GM21515 (cell line): ENCODE measurements around the gene TRANK1.
A peak's percentile ranks its signal among the peaks of the same experiment; 100 is the strongest.
"Not testable (repeated sequence)": the region's sequence is repeated elsewhere in the genome, so short reads cannot be mapped to it uniquely, and the experiment has no call there.

Source experiments
- ATAC-seq: cut with Tn5 transposase; IDR thresholded peaks from one replicate; pipeline ENCODE4 v1.9.1; 2021; ENCODE audit not compliant: unreplicated experiment

Gene TRANK1

DNA sequence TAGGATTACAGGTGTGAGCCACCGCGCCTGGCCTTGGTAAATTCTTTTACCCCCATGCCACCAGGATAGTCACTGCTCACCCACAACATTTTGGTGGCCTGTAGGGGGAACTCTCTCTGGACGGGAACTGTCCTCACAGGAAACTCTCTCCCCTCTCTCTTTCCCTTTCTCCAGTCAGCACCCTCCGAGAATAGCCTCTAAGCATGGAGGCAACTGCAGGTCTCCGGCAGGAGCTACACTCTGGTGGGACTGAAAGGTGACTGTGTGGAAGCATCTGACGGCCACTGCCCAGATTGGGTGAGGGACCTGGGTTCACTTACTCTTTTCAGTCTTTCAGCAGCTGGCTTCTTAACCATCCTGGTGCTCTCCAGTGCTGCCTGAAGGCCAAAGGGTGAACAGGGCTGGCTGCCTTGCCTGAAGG, 21.3 kb downstream of the TRANK1 start:
- no peak for ATAC-seq

DNA sequence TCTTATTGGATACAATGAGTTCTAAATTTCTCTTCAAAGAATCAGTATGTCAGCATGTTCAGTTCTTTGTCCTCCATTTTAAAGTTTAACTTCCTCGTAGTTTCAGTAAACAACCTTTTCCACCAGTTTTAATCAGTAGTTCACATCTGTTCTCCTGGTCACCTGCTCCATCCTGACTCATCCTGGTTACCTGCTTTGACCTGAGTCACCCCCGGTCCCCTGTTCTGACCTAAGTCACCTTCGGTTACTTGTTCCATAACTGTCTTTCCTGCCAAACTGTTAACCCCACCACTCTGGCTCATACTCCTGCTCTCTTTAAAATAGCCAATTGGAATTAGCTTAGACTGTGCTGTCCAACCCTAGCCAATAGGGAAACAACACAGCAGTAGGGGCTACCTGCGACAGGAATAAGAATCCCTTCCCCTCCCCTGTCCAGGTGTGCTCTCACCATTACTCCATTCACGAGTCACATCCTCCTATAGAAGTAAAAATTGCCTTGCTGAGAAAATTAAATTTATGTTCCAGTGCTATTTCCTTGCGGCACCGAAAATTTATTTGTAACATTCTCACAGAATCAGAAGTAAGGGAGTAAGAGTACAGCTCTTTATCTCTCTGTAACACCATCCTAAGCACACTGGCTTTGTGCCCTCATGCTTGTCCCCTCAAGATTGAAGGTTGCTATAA, 23.8 kb downstream of the TRANK1 start:
- no peak for ATAC-seq

DNA sequence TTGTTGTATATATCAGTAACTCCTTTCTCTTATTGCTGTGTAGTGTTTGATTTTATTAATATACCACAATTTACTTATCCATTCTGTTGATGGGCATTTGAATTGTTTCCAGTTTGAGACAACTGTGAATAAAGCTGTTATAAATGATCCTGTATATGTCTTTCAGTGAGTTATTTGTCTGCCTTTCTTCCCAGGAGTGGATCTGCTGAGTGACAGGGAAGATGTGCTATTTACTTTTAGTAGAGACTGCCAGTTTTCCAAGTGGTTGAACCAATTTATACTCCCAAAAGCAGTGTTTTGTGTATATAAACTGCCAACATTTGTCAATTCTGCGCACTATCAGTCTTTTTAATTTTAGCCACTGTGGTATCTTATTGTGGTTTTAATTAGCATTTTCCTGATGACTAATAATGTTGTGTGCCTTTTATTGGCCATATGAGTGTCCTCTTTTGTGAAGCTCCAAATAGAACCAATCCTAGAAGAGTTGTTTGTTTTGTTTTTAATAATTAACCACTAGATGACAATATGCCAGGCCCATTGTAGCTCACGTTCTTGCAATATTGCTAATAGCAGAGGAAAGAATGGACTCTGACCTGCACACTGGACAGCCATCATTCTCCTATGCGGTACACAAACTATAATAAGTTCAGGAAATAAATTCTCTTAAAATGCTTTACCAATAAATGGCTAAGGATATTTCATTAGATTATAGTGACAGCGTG, 25.3 kb downstream of the TRANK1 start:
- ATAC-seq = no peak

DNA sequence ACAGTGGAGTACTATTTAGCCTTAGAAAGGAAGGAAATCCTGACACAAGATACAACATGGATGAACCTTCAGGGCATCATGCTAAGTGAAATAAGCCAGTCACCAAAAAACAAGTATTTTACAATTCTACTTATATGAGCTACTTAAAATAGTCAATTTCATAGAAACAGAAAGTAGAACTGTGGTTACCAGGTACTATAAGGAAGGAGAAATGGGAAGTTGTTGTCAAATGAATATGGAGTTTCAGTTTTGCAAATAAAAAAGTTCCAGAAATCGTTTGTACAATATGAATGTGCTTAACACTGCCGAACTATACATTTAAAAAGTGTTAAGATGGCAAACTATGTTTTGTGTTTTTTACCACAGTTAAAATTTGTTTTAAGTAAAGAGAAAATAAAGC, 26.8 kb downstream of the TRANK1 start:
- peak; percentile 90 for ATAC-seq

DNA sequence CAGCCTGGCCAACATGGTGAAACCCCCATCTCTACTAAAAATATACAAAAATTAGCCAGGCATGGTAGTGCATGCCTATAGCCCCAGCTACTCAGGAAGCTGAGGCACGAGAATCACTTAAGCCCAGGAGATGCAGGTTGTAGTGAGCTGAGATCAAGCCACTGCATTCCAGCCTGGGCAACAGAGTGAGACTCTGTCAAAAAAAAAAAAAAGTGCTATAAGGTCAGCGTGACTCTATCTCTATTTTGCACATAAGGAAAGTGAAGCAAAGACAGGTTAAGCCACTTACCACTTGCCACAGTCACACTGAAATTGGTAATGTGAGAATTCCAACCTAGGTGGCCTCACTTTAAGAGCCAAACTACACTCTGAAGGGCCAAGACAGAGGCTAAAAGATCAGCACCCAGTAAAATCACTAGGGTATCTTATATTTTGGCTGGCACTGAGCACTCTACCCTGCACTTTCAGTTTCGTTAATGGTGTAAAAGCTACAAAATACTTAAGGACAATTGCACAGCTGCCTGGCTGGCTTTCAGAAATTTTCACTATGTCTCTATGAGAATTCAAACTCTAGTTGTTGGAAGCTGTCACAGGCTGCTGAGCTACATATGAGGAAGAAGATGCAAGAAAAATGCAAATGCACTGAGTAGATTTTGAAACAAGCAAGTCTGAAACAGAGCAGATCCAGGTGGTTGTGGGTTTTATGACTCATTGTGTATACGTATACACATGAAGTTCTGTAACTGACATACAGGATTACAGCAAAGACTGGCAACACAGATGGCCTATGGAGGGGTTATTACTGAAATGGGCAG, 32.7 kb downstream of the TRANK1 start:
- ATAC-seq = peak; percentile 93

DNA sequence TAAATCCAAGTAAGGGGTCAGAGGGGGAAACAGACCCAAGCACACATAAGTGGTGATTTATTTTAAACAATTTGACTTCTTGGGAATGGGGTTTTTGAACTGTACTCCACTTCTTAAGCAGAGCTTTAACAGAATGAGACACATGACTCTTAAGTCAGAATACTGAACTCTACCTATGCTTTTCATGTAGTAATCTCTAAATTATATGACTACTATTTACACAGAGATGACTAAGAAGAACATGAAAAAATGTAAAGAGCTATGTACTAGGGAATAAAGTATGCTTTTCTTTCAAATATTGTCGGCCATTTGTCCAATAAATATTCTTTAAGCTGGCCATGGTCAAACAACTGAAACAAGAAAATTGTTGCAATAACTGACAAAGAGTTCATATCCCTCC, 35.2 kb downstream of the TRANK1 start:
- no peak for ATAC-seq

DNA sequence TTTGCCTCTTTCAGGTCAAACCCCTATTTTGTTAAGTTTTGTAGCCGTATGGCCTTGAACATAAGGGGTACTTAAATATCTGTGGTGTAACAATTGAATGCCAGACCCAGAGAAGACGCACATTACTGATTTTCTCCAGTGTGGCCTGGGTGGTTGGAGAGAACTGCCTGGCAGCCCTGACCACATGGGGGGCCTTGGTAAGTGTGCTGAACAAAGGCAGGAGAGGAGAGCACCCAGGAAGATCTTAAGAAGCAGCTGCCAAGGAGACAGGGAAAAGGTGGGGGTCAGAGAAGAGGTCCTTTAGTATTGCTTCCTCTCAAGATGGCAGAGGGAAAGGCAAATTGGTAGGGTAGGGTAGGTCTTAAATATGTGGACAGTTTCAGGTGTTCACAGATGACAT, 35.7 kb downstream of the TRANK1 start:
- ATAC-seq = no peak

DNA sequence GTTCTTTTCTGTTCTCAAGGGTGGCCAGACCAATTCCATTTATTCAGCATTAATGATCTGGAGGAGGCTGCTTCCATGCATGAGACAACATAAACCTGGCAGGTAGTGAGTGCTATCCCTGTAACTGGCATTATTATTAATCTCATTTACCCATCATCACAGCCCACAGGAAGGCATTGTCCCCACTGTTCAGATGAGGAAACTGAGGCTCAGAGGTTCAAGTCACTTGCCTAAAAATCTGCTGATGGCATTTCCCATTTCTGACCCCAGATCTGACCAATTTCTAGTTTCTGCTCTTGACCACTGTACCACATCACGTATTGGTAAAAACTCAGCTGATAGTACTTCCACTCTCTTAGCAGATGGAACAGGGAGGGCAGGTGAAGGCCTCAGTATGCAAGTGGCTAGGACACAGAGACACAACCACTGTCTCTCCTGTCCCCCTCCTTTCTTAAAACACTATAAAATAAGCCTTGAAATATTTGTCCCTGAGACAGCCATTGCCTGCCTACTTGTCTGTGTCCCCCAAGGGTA, 36.1 kb downstream of the TRANK1 start:
- ATAC-seq = no peak

DNA sequence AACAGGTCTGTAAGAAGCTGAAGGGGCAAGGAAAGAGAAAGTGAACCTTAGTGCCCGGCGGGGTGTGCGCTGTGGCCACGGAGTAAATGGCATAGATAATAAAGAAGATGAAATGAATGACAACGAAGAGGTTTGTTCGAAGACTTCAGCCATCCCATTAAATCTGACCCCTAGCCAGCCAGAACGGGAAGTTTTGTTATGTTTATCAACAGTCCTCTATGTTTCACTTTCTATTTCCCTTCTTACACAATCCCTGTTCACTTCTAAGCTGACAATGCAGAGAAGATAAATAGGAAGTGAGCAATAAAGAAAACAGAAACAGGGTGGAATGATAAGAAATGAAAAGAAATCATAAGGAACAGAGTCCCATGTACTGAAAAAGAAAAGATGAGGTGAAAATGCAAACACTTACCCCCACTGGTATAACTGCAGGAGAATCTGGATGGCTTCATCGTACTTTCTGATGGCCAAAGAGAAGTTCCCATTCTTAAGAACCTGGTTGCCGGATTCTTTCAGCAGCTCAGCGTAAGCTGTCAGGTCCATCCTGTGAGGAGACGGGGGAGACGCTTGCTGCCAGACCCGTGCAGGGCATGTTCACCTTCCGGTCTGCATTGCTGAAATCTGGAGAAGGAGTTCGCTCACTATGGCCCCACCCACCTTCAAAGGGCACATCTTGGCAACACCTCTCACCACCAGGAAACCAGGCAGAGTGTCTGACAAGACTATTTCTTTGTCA, 36.8 kb downstream of the TRANK1 start:
- ATAC-seq = peak; percentile 31

DNA sequence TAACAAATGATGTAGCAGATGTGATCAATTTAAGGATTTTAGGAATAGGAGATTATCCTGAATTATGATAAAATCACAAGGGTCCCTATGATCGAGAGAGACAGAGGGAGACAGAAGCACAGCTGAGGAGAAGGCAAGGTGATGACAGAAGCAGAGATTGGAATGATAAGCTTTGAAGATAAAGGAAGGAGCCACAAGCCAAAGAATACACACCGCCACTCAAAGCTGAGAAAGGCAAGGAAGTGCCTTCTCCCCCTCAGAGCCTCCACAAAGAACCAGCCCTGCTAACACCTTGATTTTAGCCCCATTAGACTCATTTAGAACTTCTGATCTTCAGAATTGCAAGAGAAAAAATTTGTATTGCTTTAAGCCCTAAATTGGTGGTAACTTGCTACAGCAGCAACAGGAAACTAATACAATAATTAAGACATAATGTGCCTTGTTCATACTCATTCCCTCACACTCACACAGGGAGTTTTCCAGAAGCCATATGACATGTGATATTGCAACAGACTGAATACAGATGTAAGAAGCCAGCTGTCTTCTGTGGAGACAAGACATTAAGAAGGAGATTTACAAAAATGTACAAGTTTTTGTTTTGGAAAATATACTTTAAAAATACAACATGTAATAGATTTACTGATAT, 38.2 kb downstream of the TRANK1 start:
- ATAC-seq = no peak

DNA sequence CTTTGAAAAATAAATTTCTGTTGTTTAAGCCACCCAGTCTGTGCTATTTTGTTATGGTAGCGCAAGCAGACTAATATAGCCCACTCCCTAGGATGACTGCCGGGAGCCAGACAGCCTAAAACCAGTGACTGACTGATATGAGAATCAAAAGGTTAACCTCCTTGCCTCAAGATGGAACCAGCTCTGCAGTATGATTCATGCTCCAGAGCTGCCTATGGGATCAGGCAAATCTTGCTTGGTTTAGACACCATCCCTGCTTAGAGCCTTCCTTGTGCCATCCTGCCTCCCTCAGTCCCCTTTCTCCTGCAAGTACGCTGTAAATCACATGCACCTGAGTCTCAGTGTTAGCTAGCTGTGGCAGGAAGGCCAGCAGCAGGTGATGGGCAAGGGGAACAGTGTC, 39.3 kb downstream of the TRANK1 start:
- ATAC-seq = no peak

DNA sequence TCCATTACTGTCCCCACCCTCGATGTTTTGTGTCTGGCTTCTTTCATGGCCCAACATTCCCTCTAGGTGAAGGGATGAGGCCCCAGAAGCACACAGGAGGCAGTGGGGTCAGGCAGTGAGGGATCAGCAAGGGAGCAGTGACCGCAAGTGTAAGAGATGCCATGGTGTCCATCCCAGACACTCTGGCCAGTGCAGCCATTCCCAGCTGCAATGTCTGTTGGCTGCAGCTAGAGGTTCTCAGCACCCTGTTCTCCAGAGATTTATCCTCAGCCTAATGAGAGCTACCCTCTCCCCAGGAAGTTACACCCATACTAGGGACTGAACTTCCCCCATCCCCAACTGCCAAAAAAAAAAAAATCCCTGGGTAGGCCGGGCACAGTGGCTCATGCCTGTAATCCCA, 40.2 kb downstream of the TRANK1 start:
- ATAC-seq = no peak

DNA sequence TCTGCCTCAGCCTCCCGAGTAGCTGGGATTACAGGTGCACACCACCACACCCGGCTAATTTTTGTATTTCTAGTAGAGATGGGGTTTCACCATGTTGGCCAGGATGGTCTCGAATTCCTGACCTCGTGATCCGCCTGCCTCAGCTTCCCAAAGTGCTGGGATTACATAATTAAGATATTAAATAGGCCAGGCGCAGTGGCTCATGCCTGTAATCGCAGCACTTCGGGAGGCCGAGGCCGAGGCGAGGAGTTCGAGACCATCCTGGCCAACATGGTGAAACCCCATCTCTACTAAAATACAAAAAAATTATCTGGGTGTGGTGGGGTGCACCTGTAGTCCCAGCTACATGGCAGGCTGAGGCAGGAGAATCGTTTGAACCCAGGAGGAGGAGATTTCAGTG, 40.8 kb downstream of the TRANK1 start:
- ATAC-seq = not testable (repeated sequence)

DNA sequence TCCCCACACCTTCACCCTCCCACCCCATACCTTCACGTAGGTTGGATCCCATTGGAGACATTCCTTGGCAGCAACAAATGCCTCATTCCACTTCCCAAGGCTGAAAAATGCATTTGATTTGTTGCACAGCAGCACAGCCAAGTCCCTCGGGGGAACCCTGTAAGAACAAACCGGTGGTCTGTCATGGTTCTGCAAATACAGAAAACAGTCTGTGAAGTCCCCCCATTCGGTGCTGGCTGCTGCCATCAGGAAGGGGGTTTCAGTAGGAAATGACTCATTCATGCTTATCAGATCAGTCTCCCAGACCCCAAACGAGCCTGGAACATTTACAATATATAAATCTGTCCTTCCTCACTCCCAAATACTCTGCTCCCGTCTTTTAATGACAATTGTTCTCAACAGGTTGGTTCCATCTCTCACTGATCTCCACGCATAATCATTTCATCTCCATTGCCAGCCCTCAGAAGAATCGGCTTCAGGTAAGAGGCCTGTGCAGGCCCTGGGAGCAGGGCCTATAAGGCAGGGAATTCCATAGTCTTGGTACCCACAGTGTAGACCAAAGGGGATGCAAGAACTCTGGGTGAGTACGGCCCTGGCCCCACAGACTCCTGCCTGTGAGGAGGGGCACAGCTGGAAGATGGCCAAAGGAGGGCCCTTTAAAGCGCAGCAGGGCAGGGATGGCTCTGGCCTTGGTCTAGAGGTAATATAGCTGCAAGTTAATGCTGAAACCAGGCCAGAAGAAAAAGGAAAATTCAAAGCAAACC, 41.6 kb downstream of the TRANK1 start:
- ATAC-seq = no peak

DNA sequence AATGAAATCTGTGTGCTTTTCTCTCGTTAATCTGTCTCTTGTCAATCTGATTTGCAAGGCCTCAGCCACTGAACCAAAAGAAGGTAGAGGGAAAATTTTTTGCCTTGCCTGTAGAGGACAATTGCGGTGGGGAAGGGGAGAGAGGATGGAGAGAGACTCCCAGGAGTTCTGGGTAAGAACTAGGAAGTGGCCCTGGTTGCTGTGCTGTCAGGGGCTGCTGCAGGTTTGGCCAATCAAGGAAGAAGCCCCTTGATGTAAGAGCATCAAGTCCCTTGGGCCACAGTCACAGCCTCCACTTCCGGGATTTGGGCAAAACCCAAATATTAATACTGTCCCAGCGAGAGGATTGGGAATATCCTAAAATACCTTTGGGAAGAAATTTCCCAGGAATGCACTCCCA, 43.3 kb downstream of the TRANK1 start:
- ATAC-seq = no peak

DNA sequence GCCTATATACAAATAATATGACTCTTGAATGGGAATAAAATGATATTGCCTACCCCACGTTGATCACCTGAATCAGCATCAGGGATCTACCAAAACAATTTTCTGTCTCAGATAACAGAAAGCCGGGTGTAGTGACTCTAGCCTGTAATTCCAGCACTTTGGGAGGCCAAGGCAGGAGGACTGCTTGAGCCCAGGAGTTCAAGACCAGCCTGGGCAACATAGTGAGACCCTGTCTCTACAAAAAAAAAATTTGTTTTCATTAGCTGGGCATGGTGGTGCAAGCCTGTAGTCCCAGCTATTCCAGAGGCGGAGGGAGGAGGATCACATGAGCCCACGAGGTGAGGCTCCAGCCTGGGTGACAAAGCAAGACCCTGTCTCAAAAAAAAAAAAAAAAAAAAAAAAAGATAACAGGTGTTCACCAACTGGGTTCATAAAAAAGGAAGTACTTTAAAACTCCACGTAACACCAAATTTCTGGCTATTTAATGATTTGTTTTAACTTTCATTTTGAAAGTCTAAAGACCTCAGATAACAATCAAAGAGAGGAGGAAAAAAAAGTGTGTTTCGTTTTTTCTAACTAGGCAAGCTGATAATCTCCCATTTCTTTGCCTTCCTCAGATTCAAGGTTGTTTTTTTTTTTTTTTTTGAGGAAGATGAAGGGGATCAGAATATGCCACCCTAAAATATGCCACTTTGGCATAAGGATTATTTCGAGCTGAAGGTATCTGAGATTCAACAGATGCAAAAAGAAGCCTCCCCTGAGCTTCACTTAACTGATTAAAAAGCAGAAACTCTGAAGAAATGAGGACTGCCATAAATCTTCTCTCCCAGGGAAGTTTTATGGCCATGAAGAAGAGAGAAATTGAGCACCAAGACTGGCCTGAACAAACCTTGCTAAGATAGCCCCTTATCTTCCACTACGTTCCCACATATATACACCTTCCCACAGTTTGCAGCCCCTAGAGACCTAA, 44.1 kb downstream of the TRANK1 start:
- ATAC-seq = no peak

DNA sequence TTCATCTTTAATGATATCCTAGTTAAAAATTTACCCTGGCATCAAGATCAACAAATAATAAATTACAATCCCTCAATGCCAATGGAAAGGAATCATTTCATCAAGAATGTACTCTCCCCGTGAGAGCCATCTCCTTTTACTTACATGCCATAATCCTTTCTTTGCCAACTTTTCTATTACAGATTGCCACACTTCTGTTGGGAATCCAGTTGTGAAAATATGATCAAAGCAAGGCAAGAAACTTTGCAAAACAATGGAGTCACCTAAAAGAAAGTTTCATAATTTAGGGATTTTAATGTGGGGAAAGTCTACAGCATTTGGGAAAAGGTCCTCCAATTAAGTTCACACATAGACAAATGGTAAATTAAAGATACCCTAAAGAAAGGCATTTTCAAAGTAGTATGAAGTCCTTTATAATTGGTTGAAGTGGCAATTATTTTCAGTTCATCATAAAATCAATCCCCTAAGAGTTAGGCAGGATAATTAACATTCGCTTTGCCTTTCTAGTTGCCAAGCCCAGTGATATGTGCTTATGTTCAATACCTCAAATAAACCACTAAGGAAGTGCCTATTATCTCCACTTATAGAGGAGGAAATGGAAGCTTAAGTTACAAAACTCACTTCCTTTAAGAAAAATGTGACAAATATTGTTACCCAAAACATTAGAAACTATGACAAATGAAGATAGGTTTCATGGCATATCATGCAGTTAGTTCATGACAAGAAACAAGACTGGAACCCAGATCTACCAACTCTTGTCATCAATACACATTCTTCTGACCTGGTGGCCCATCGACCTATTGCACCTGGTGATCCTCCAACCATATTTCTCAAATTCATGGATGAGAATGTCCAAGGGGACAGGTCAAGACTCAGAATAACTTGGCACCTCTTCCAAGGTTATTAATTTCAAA, 49.1 kb downstream of the TRANK1 start:
- no peak for ATAC-seq

DNA sequence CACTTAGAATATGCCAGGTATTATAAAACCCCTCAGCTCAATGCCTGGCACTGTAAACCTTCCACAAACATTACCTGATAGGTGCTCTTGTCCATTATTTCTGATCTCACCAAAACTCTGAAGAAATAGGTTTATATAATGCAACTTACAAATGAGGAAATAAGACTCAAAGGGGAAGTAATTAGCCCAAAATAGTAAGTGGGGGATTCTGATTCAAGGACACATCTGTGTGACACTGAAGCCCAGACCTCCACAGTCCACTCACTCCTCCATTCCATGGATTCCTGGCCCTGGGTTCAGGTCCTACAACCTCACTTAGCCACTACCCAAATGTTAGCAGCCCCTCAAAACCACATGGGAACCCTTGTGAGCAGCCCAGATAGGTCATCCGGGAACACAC, 49.9 kb downstream of the TRANK1 start:
- ATAC-seq = no peak
